ENCODE measurements around the gene POGZ.
A peak's percentile ranks its signal among the peaks of the same experiment; 100 is the strongest.
"Not testable (repeated sequence)": the region's sequence is repeated elsewhere in the genome, so short reads cannot be mapped to it uniquely, and the experiment has no call there.

POGZ gene

DNA sequence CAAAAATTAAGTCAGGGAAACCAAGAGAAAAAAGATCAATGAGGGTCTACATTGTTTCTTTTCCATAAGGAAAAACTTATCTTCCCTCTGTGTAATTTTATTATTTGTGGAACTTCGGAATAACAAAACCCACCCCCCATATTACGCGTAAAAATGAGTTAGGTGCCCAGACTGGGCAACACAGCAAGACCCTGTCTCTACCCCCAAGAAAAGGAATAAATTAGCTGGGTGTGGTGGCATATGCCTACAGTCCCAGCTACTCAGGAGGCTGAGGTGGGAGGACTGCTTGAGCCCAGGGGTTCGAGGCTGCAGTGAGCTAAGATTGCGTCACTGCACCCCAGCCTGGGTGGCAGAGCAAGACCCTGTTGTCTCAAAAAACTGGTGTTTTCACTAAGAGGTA is 39.5 kb downstream of the POGZ start:
- FAIRE-seq, result no peak
- no peak for DNase-seq (ENCODE audit: low spot score)

DNA sequence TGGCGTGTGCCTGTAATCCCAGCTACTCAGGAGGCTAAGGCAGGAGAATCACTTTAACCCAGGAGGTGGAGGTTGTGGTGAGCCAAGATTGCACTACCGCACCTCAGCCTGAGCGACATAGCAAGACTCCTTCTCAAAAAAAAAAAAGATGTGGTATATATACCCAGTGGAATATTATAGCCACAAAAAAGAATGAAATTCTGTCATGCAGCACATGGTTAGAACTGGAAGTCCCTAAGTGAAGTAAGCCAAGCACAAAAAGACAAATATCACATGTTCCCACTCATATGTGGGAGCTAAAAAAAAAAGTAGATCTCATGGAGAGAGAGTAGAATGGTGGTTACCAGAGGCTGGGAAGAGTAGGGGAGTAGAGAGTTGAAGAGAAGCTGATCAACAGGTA is 41.2 kb downstream of the POGZ start:
- FAIRE-seq (no peak), DNase-seq (ENCODE audit: low spot score) (no peak)

DNA sequence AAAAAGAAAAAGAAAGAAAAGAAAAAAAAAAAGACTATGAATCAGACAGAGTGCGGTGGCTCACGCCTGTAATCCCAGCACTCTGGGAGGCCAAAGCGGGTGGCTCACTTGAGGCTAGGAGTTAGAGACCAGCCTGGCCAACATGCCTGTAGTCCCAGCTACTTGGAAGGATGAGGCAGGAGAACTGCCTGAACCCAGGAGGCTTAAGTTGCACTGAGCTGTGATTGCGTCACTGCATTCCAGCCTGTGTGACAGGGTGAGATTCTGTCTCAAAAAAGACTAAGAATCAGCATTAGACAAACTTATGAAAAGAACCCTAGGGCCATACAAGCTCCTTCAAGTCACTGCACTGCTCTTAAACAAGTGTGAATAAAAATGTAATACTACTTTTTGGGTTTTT is 43.1 kb downstream of the POGZ start:
- FAIRE-seq (no peak), DNase-seq (ENCODE audit: low spot score) (no peak)

DNA sequence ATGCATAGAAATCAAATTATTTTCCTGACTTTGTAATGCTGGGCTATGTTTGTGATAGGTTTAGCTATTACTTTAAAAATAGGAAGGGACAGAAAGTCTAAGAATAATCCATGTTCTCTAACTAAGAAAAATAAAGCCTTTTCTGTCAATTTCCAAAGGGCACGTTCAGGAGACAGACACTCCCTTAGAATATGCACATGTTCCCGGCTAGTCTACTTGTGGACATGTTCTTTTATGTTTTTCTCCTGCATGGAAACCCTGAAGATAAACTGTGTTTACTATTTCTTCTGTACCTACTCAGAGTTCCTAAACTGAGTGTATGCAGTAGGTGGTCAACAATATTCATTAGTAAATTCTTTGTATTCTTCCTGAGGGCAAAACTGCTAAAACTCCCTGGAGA is 47.4 kb downstream of the POGZ start:
- DNase-seq (ENCODE audit: low spot score), result no peak
- no peak for FAIRE-seq

DNA sequence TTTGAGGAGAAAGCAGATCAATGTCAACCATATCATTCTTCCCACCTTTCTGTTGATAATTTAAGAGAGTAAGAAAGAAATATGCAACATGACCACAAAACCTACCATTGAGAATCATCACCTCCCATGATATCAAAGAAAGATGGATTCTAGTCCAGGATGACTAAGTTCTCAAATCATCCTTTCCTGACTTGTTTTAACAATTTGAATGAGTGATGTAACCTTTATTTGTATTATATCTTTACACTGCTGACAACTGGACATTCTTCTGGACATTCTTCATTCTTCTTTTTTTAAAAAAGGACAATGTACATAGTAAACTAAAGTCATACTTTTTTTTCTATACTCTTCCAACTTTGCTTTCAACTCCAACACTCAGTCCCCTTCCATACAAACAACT is 50.4 kb downstream of the POGZ start:
- no peak for DNase-seq (ENCODE audit: low spot score)
- no peak for FAIRE-seq

DNA sequence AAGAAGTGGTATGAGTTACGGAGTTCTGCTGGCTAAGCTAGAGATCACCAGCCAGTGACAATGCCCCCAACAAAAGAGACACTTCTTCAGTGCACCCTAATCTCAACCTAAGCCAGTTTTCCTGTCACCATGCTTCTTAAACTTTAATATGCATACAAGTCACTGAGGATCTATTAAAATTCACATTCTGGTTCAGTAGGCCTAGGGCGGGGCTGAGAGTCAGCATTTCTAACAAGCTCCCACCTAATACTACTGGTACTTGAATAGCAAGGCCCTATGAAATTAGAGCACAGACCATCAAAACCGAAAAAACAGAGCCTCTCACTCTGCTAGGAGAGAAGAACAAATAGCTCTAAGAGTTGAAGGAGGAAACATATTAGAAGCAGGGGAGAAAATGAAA is 52.0 kb downstream of the POGZ start:
- DNase-seq (ENCODE audit: low spot score) (no peak), FAIRE-seq (no peak)

DNA sequence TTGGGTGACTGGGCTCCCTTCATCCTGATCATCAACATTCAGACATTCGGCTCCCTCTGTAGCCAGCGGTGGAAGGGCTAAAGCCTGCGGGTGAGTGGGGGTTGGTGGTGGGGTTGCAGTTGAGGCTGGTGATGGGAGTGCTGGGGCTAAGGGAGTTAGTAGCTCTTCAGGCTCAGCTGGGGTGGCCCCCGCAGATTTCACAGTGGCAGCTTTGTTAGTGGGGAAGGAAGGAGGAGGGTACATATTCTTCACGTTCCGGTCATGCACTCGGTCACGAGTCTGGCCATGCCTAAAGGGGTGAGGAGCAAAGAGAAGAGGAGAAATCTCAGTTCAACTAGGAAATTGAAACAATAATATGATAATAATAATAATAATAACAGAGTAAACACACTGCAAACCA is 53.1 kb downstream of the POGZ start:
- no peak for DNase-seq (ENCODE audit: low spot score)
- FAIRE-seq, result no peak

DNA sequence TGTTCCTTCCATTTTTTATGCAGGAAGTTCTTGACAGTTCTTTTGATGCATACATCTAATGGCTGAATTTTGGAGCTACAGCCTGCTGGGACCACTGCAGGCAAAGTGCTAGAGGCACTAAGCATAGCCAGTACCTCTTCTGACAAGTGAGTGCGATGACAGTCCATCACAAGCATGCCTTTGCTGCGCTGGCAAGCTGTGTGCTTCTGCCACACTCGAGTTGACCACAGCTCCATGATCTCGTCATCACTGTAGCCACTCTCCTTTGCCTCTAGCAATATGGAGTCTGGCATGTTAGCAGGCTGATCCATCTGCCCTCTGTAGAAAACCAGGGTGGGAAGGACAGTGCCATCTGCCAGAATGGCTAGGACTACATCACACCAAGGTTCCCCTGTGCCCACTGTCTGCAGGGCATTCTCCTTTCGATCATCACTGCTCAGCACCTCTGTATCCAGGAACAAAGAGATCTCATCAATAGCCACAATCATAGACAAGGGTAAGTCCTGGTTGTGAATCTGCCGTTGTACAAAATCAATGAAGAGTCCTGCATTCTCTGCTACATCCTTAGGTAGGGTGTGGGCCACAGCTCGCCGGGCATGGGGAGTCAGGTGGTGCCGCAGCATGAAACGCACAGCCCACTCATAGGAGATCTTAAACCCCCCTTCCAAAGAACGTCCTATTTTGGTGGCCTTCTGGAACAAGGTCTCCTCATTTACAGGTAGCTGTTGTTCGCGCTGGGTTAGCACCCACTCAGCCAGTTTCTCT is 53.9 kb downstream of the POGZ start:
- FAIRE-seq, result no peak

DNA sequence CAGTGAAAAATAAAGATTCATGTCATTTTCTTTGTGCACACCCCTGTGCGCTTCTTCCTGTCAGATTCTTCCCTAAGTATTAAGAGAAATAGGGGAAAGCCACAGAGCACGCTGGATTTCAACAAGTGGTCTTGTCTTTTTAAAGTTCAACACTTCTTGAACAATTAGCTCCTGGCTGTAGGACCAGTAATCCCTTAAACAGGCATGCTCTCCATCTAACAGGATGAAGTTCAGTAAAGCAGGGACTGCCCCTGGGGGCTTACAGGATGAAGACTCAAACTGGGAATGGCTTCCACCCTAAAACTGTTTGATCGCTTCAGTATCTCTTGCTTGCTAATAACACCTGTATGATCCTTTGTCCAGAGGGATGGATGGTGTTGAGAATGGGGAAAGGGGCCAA is 55.7 kb downstream of the POGZ start:
- DNase-seq (ENCODE audit: low spot score) (no peak), FAIRE-seq (no peak)

More for the DNA sequence above, 53.9 kb downstream of the POGZ start:
- no peak for DNase-seq (ENCODE audit: low spot score)

DNA sequence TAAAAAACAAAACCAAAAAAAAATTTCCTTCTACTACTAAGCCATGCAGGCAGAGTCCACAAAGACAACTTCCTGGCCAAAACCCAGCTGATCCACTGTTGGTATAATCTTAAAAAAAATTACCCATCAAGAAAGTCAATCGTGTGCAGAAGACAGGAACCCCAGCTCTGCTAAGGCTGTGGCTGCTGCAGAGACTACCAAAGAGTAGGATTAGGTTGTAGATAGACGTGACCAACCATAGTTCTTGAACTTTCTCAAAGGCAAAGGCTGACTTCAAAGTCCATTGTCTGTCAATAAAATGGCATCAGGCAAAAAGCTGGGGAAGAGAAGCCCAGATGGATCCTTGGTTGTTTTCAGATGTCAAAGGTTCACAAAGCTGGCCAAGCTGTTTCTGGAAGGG is 56.5 kb downstream of the POGZ start:
- DNase-seq (ENCODE audit: low spot score) (no peak), FAIRE-seq (no peak)

DNA sequence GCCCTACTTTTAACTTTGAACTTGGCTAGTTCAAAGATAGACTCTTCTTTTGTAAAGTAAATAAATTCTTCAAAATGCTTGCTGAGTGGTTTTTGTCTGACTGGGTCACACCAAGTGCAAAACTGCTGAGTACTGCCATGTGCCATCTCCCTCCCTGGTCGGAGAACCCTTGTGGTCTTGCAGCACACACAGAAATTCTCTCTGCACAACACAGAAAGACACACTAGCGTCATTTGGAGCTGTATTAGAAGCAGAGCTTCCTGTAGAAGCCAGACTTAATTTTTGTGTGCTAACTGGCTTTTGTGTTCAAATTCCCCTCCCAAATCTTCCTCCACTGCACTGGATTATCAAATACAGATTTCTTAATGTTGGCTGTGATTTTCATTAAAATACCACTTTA is 57.4 kb downstream of the POGZ start:
- DNase-seq (ENCODE audit: low spot score) (no peak), FAIRE-seq (no peak)

DNA sequence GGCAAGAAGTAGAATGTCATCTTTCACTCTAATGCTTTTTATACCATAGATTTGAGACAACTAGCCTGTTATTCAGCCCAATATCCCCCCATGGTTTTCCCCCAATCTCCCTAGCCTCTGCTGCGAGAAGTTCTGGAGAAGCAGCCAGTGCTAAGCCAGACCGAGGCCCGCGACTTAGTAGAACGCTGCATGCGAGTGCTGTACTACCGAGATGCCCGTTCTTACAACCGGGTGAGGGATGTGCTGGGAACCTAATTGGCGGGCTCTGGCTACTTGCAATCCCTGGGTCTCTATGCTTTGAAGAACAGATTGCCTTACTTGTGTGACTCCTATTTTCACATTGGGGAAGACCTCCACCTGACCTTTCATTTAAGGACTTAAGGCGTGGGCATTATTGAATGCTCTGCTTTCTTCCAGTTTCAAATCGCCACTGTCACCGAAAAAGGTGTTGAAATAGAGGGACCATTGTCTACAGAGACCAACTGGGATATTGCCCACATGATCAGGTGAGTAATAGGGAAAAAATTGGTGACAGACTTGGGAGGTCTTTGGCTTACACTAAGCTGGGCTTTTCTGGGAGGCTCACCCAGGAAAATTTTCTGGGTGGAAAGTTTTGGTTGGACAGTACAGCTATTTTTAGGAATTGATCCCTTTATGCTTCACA is 58.0 kb downstream of the POGZ start:
- DNase-seq (ENCODE audit: low spot score) (no peak), FAIRE-seq (no peak)

DNA sequence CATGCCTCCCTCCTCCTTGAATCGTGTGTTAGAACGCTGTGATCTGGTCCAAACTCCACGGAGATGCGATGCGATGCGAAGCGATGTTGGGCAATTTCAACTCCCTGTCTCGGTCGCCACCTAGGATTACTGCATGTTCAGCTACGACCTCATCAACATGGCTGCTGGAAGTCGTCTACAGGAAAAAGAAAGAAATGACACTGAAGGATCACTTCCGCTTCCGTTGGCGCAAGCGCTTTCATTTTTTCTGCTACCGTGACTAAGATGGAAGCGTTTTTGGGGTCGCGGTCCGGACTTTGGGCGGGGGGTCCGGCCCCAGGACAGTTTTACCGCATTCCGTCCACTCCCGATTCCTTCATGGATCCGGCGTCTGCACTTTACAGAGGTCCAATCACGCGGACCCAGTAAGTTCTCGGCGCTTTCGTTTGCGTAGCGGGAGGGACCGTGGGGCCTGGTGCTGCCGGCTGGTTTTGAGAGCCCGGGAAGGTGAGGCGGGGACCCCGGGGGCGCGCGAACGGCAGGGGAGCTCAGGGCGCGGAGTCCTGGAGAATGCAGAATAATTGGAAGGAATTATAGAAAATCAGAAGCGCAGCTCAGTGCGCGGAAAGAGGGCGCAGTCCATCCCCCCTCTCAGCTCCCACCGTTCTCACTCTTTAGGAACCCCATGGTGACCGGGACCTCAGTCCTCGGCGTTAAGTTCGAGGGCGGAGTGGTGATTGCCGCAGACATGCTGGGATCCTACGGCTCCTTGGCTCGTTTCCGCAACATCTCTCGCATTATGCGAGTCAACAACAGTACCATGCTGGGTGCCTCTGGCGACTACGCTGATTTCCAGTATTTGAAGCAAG is 59.7 kb downstream of the POGZ start, which contains the start of gene PSMB4:
Gene PSMB4, plus strand, starts transcription at position 250 of the 848 bp plus-strand sequence. Its CDS starts 15 bp downstream, at position 265.
- DNase-seq (ENCODE audit: low spot score) (peak; percentile 84), FAIRE-seq (peak; percentile 76)

DNA sequence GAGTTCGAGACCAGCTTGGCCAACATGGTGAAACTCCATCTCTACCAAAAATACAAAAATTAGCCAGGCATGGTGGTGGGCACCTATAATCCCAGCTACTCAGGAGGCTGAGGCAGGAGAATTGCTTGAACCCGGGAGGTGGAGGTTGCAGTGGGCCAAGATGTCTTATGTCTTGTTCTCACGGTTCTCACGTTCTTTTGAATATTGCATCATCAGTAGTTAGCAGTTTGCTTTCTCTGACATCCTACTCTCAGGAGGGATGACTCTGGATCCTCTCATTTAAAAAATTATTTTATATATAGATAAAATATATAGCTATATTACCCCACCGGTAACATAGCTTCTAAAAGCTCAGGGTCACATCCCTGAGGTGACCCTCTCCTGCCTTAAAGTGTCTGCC is 63.0 kb downstream of the POGZ start:
- not testable (repeated sequence) for DNase-seq (ENCODE audit: low spot score); FAIRE-seq

DNA sequence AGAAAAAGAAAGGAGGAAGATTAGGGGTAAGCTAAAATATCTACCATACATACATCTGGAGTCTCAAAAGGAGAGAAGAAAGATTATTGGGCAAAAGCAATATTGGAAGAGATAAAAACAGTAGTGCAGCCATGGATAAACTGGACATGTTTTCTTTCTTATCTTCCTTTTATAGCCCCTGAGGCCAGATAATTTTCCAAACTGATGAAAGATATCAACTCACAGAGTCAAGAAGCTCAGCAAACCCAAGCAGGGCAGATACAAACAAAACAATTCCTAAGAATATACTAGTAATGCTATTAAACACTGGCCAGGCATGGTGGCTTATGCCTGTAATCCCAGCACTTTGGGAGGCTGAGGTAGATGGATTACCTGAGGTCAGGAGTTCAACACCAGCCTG is 65.7 kb downstream of the POGZ start:
- DNase-seq (ENCODE audit: low spot score) (no peak), FAIRE-seq (no peak)

DNA sequence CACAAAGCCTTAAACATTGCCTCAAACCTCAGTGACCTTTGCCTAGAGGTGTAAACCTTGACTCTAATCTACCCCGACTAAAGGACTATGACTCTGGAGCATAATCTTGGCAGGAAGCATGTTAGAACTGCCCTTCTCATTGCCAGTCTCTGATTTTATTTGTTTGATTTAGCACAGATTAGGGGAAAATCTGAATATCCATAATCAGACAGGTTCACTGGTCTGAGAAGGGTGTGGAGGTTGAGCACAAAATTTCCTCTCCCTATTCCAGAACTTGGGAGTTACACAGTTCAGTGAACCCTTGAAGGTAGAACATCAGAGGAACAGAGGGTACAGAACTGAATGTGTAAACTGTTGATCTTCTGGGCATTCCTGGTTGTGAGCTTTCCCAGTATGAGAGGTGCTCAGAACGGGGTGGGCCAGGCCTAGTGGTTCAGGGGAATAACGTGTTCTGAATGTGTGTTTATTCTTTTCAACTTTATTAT is 68.2 kb downstream of the POGZ start:
- FAIRE-seq (no peak), DNase-seq (ENCODE audit: low spot score) (no peak)

DNA sequence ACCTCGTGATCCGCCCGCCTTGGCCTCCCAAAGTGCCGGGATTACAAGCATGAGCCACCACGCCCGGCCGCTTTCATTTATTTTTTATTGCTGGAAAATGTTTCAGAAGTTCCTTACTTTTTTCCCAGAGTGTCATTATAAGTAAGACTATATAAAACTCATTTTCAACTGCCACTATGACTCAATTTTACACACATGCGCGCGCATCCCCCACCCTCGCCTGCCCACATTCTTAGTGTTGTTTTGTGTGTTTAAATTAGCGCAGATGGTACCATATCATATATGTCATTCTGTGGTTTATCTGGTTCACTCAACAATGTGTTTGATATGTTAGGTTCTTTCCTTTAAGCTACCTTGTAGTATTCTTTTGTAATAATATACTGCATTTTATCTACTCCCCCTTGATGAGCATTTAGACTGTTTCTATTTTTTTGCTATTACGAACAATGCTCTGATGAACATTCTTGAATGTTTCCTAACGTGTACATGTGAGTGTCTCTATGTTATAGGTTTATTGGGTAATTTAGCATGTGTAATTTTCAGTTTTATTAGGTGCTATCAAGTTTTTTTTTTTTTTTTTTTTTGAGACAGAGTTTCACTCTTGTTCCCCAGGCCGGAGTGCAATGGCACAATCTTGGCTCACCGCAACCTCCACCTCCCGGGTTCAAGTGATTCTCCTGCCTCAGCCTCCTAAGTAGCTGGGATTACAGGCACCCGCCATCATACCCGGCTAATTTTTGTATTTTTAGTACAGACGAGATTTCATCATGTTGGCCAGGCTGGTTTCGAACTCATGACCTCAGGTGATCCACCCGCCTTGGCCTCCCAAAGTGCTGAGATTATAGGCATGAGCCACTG is 68.8 kb downstream of the POGZ start:
- DNase-seq (ENCODE audit: low spot score); FAIRE-seq: not testable (repeated sequence)

DNA sequence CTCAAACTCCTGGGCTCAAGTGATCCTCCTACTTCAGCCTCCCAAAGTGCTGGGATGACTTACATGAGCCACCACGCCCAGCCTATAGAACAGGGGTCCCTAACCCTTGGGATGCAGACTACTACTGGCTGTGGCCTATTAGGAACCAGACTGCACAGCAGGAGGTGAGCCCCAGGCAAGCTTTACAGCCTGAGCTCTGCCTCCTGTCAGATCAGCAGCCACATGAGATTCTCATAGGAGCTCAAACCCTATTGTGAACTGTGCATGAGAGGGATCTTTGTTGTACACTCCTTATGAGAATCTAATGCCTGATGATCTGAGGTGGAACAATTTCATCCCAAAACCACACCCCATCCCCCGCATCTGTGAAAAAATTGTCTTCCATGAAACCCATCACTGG is 73.3 kb downstream of the POGZ start:
- DNase-seq (ENCODE audit: low spot score) (no peak), FAIRE-seq (no peak)

DNA sequence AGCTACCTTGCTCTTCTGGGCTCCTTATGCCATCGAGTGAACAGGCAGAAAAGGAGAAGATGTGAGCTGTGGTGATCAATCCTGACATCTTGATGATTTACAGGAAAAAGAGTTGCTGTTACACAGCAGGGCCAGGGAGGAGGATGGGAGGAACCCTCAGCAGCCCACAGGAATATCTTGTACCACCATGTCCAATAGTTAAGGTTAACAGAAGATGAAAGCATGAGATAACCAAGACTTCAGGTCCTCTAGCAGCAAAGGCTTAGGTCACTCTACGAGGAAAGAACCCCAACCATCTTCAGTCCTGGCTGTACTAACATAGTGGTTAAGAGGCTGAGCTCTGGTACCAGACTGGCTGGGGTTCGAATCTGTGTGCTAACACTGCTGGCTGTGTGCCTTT is 74.7 kb downstream of the POGZ start:
- FAIRE-seq, result no peak
- DNase-seq (ENCODE audit: low spot score), result no peak

DNA sequence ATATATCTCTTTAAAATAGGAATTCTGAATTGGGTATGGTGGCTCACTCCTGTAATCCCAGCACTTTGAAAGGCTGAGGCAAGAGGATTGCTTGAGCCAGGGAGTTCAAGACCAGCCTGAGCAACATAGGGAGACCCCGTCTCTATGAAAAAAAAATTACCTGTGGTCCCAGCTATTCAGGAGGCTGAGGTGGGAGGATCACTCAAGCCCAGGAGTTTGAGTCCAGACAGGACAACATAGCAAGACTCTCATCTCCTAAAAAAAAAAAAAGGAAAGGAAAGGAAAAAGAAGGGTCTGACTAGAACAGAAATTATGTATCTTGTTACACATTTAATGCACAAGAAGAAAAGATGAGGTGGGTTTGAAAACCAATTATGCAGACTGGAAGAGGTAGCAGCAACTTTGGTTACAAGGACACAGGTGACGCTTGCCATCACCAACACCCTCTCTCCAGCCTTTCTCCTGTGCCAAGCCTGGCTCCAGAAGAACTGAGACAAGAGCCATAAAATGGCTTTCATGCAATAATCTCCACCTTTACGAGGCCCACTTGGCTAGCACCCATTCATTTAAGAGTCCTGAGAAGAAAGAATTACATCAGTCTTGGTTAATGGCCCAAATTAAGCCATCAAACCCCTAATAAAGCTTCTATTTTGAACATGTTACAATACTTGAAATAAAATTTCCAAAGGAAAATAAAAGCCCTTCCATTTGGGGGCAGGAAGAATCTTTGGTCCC is 82.0 kb downstream of the POGZ start:
- DNase-seq (ENCODE audit: low spot score) (no peak), FAIRE-seq (no peak)
